Body of pancreas (tissue), 4 donors: ENCODE results near the gene GPX6. TPM values are rescaled to one million over a fixed set of nuclear protein-coding genes. Genes with fewer than 3 reads are reported as not detected.

Experiments used
- ATAC-seq: fragments of 150-250 bp; one replicate; pipeline ENCODE4 v1.9.1; 2016
- DNase-seq, 4 donors: peaks; one replicate each; pipeline ENCODE4 v3.0.0-alpha.2; 2019
- H3K27ac ChIP-seq, 4 donors: fragments of 200-600 bp; sonication (generic); 1 replicate in 3 of 4; 2 replicates in 1 of 4; pipeline versions ENCODE4 v1.5.1 to v1.6.1; 2016 to 2019; ENCODE audit warnings: mild to moderate bottlenecking in 1 of 4, mixed read lengths in 1 of 4, moderate library complexity in 1 of 4
- H3K27me3 ChIP-seq, 2 donors: fragments of 200-600 bp; sonication (generic); one replicate each; pipeline ENCODE4 v1.6.0; 2016; ENCODE audit warnings: mild to moderate bottlenecking in 1 of 2
- H3K36me3 ChIP-seq, 2 donors: fragments of 200-600 bp; sonication (generic); replicated peaks in 1 of 2; 2 replicates each; pipeline ENCODE4 v1.5.1; 2016; ENCODE audit warnings: low read depth in 2 of 2; ENCODE audit not compliant: insufficient read depth in 1 of 2
- H3K4me1 ChIP-seq: fragments of 200-600 bp; sonication (generic); one replicate; pipeline ENCODE4 v1.6.0; 2016
- H3K4me3 ChIP-seq, 2 donors: fragments of 200-600 bp; sonication (generic); 1 replicate in 1 of 2; 2 replicates in 1 of 2; pipeline ENCODE4 v1.5.1; 2016 to 2019
- H3K9me3 ChIP-seq, 3 donors: fragments of 200-600 bp; sonication (generic); 1 replicate in 2 of 3; 2 replicates in 1 of 3; pipeline ENCODE4 v1.5.1; 2016
- CTCF ChIP-seq, 7 experiments: fragments of 450-650 bp in 4 of 7; fragments of 200-600 bp in 3 of 7; sonication (generic) in 3 of 7; IDR thresholded peaks; one replicate each; pipeline ENCODE4 v1.5.1; 2016 to 2019; ENCODE audit warnings: antibody characterized with exemption in 7 of 7
- POLR2A ChIP-seq, 3 donors: fragments of 450-650 bp; IDR thresholded peaks; one replicate each; pipeline ENCODE4 v1.6.1; 2016; ENCODE audit warnings: antibody characterized with exemption in 3 of 3, mild to moderate bottlenecking in 2 of 3
- WGBS, 2 donors: methylation state at CpG; one replicate each; pipeline ENCODE4 v1.1.5; 2017; 5-methylcytosine and 5-hydroxymethylcytosine counted together
- intact Hi-C: fragments of 100-400 bp; cut with DNase I; formaldehyde crosslinking; loops from one replicate; pipeline ENCODE4 v1.15.1; 2023
- total RNA-seq, 2 donors: library from RNA; depleted of rRNA; stranded (reverse); fragments of >200 nt; gene quantifications; one replicate each; pipeline ENCODE4 v1.1.0, GENCODE V29; 2016

GPX6 gene
- total RNA-seq, 2 donors from 2014 or later: not detected

- Histone ChIP-seq H3K9me3 (no peaks in the 10 kb centered on the region), H3K4me3 (no peak overlapping the region), H3K27me3 (peaks cover 0 to 8% of the 10 kb centered on the region in 2 donors), H3K36me3 (no peaks in the 10 kb centered on the region), H3K4me1 (peaks cover 4% of the 10 kb centered on the region), H3K27ac (no peak overlapping the region)
- TF ChIP-seq POLR2A (IDR thresholded peaks at IDR 0.05) (no peak), CTCF (IDR thresholded peaks at IDR 0.05) (no peak)
- no peak for DNase-seq
- no peak for ATAC-seq
- intact Hi-C loops: no loop called here
- 25 to 33% methylated on average over 22 of the region's 22 CpGs for WGBS, 2 donors
Observed at GRCh38 chr6:28537509-28538140, 22.0 kb upstream of the GPX6 start.

DNA sequence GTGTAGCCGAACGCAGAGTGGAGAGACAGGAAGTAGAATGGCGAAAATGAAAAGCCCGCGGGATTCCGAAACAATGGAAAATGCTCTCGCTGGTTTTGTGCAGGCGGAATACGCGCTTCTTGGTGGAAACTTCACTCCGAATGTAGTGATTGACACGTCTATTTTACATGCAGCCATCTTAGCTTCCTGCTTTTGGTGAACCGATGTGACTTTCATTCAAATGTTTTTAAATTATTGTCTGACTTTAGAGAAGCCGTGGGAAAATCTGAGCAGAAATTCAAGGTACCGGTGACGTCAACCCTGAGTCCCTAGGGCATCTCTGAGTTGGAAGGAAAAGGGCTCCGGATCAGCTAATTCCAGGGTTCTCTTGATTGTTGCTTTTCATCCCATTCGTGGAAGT, 21.5 kb upstream of the GPX6 start:
- WGBS, 2 donors: 5% methylated on average over 18 of the region's 18 CpGs
- intact Hi-C loops: no loop called here
- no peak for ATAC-seq
- Histone ChIP-seq H3K4me3 (no peak overlapping the region), H3K27ac (no peak overlapping the region), H3K36me3 (no peaks in the 10 kb centered on the region), H3K9me3 (no peaks in the 10 kb centered on the region), H3K27me3 (peaks cover 0 to 8% of the 10 kb centered on the region in 2 donors), H3K4me1 (peaks cover 4% of the 10 kb centered on the region)
- TF ChIP-seq CTCF (IDR thresholded peaks at IDR 0.05): no peak
- TF ChIP-seq POLR2A (IDR thresholded peaks at IDR 0.05): no peak
- DNase-seq: no peak

GRCh38 chr6:28534875-28535274, 19.3 kb upstream of the GPX6 start:
- H3K27ac ChIP-seq: no peak overlapping the region
- no peak overlapping the region for H3K4me3 ChIP-seq
- TF ChIP-seq POLR2A (IDR thresholded peaks at IDR 0.05) (no peak), CTCF (IDR thresholded peaks at IDR 0.05) (no peak)
- peaks cover 0 to 8% of the 10 kb centered on the region in 2 donors for H3K27me3 ChIP-seq
- H3K9me3 ChIP-seq: no peaks in the 10 kb centered on the region
- peaks cover 4% of the 10 kb centered on the region for H3K4me1 ChIP-seq
- no peak for ATAC-seq
- DNase-seq: no peak
- 41 to 45% methylated on average over 2 of the region's 2 CpGs for WGBS, 2 donors
- intact Hi-C loops: no loop called here
- H3K36me3 ChIP-seq: no peaks in the 10 kb centered on the region

DNA sequence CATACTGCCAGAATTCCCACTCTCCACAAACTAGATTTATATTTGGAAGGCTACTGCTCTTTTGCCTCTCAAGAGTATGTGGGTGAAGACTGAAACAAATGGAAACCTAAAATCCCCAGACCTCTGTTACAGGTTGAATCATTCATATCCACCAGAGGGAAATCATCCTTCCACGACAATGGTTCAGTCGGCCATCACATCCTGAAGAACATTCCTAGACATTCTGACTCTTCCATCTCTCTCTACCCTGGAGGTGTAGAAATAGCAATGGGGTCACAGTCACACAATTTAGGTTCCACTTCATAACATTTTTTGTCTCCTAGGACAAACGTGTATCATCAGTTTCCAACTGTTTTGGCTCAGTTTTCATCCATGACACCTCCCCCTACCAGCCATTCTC, 18.7 kb upstream of the GPX6 start:
- no peak for DNase-seq
- H3K36me3 ChIP-seq: no peaks in the 10 kb centered on the region
- 55 to 58% methylated on average over 3 of the region's 3 CpGs for WGBS, 2 donors
- peaks cover 0 to 2% of the 10 kb centered on the region in 2 donors for H3K27me3 ChIP-seq
- intact Hi-C loops: no loop called here
- peaks cover 4% of the 10 kb centered on the region for H3K4me1 ChIP-seq
- TF ChIP-seq POLR2A (IDR thresholded peaks at IDR 0.05) (no peak), CTCF (IDR thresholded peaks at IDR 0.05) (no peak)
- H3K9me3 ChIP-seq: no peaks in the 10 kb centered on the region
- no peak overlapping the region for H3K27ac ChIP-seq
- no peak for ATAC-seq
- H3K4me3 ChIP-seq: no peak overlapping the region

GRCh38 chr6:28531479-28532128, 16.0 kb upstream of the GPX6 start:
- intact Hi-C loops: no loop called here
- TF ChIP-seq CTCF (IDR thresholded peaks at IDR 0.05) (no peak), POLR2A (IDR thresholded peaks at IDR 0.05) (no peak)
- H3K27me3 ChIP-seq: no peaks in the 10 kb centered on the region
- no peaks in the 10 kb centered on the region for H3K36me3 ChIP-seq
- 55 to 57% methylated on average over 7 of the region's 7 CpGs for WGBS, 2 donors
- H3K4me1 ChIP-seq: no peaks in the 10 kb centered on the region
- no peaks in the 10 kb centered on the region for H3K9me3 ChIP-seq
- DNase-seq (no peak), ATAC-seq (no peak)
- H3K27ac ChIP-seq: no peak overlapping the region
- no peak overlapping the region for H3K4me3 ChIP-seq
